Astrocyte of the spinal cord (primary cell): ENCODE data around the gene HIVEP3.

Source experiments
- DNase-seq: peaks from one replicate; pipeline ENCODE4 v3.0.0; 2011; ENCODE audit warnings: low read depth, low spot score
- H3K4me3 ChIP-seq: 2 replicates; pipeline ENCODE4 v1.5.1; 2011; ENCODE audit warnings: low read depth, mild to moderate bottlenecking, low read length, moderate library complexity
- CTCF ChIP-seq: IDR thresholded peaks from 2 replicates; pipeline ENCODE4 v1.5.1; 2012; ENCODE audit warnings: low read depth, mild to moderate bottlenecking, low read length, inconsistent platforms
- in situ Hi-C: cut with HindIII; loops from 2 replicates; pipeline ENCODE4 v1.10.0; 2017; ENCODE audit warnings: low sequenced_read_pairs

Gene HIVEP3

GRCh38 chr1:41587791-41588190 is 330.9 kb downstream of the HIVEP3 start:
- H3K4me3 ChIP-seq = no peak overlapping the region
- no peak for DNase-seq
- in situ Hi-C loops = no loop called here
- no peak for TF ChIP-seq CTCF

DNA sequence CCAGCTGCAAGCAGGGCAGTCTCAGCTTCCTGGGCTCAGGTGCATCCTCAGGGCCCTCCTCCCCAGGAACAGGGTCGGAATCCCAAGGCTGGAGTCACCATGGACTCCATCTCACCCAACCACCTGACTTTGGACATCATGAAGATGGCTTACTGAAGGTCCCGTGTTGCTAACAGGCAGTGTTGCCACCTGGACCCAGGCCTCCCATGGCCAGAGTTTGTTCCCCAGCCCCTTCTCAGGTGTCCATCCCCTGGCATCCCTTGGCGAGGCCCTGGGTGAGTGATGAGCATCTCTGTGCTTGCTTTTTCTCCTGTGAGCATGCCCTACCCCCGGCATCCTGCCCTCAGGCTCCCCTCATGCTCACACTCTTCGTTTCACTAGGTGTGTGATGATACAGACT is 332.5 kb downstream of the HIVEP3 start:
- H3K4me3 ChIP-seq = no peak overlapping the region
- DNase-seq = no peak
- no peak for TF ChIP-seq CTCF
- in situ Hi-C loops = no loop called here

- in situ Hi-C loops = no loop called here
- no peak overlapping the region for H3K4me3 ChIP-seq
- no peak for DNase-seq
- no peak for TF ChIP-seq CTCF
These were observed 334.8 kb downstream of the HIVEP3 start for GRCh38 chr1:41583658-41584547.

DNA sequence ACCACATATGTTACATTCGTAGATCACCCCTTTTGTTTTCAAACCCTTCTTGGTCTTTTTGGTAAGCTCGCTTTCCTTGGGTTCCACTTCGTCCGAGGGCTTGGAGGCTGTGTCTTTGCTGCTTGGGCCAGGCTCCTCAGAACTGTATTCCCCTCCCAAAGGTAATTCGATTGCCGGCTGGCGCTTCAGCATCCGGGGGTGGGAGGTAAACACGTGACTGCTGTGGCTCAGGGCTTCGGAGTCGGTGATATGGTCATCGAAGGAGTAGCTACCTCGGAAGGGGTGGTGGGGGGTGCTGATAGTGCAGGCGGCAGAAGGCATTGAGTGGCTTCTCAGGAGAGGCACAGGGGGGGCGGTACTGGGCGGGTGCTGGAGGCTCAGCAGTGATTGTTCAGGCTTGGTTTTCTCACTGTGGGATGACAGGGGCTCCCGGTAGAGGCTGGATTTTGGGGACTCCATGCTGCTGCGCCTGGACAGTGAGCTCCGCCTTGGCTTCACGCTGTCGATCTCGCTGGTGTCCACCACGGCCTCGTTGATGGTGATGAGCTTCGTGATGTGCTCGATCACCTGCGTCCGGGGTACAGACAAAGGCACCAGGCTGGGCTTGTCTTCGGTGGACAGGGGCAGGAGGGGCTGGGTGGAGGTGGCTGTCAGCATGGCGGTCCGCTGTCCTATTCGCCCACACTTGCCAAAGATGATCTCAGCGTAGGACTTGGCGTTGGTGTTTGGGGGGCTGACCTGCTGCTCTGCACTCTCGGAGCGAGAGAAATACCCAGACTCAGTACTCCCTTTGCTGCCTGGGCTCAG is 335.7 kb downstream of the HIVEP3 start:
- no peak for TF ChIP-seq CTCF
- in situ Hi-C loops = no loop called here
- H3K4me3 ChIP-seq = no peak overlapping the region
- no peak for DNase-seq

- H3K4me3 ChIP-seq = no peak overlapping the region
- in situ Hi-C loops = no loop called here
- no peak for DNase-seq
- no peak for TF ChIP-seq CTCF
These were observed 336.4 kb downstream of the HIVEP3 start for GRCh38 chr1:41582351-41582750.

DNA sequence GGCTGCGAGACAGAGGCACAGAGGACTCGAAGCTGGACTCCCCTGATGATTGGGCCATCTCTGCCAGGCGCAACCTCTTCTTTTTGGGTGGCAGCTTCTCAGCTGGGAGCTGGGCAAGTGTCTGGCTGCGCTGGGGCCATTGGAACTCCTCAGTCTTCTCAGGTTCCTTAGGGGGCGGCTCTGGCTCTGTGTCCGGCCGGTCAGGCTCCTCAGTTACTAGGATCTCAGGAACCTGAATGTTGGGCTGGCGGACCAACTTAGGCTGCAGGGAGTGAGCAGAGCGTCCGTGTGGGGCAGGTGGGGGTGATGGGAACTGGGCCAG is 336.8 kb downstream of the HIVEP3 start:
- in situ Hi-C loops = no loop called here
- no peak for DNase-seq
- no peak for TF ChIP-seq CTCF
- no peak overlapping the region for H3K4me3 ChIP-seq
